Measurements from ENCODE around the gene ATF4.

ATF4 gene

GRCh38 chr22:39530116-39530515 is 9.8 kb downstream of the ATF4 start:
- DNase-seq, result no peak

- peak; percentile 35 to 67 for DNase-seq
Observed at GRCh38 chr22:39530692-39531331, 10.4 kb downstream of the ATF4 start.

- peak; percentile 100 for DNase-seq
Observed at GRCh38 chr22:39532215-39533073, 12.1 kb downstream of the ATF4 start, which contains the start of gene RPS19BP1. Gene RPS19BP1 (minus strand): TSS chr22:39532748. CDS start chr22:39532738, 10 bp downstream.

GRCh38 chr22:39534092-39534506 is 13.7 kb downstream of the ATF4 start:
- DNase-seq, result peak in 1 of 2 experiments; percentile 28

GRCh38 chr22:39534591-39535356 is 14.4 kb downstream of the ATF4 start:
- peak; percentile 42 to 79 for DNase-seq

- DNase-seq, result no peak
Observed at GRCh38 chr22:39535357-39535725, 15.0 kb downstream of the ATF4 start.

- no peak for DNase-seq
Observed at GRCh38 chr22:39535831-39536449, 15.6 kb downstream of the ATF4 start.

GRCh38 chr22:39536711-39537110 is 16.3 kb downstream of the ATF4 start:
- DNase-seq, result no peak

GRCh38 chr22:39537975-39538374 is 17.6 kb downstream of the ATF4 start:
- no peak for DNase-seq

GRCh38 chr22:39543095-39543494 is 22.7 kb downstream of the ATF4 start:
- peak; percentile 77 to 88 for DNase-seq

GRCh38 chr22:39545386-39546365 is 25.3 kb downstream of the ATF4 start:
- no peak for DNase-seq

- DNase-seq, result no peak
Observed at GRCh38 chr22:39546889-39547586, 26.7 kb downstream of the ATF4 start.

GRCh38 chr22:39547587-39547947 is 27.2 kb downstream of the ATF4 start:
- no peak for DNase-seq

- no peak for DNase-seq
Observed at GRCh38 chr22:39553429-39553828, 33.1 kb downstream of the ATF4 start.

GRCh38 chr22:39554151-39554550 is 33.8 kb downstream of the ATF4 start:
- no peak for DNase-seq

- peak in 1 of 2 experiments; percentile 55 for DNase-seq
Observed at GRCh38 chr22:39556970-39557841, 36.8 kb downstream of the ATF4 start.

- no peak for DNase-seq
Observed at GRCh38 chr22:39558254-39558727, 37.9 kb downstream of the ATF4 start.

GRCh38 chr22:39558950-39559349 is 38.6 kb downstream of the ATF4 start:
- DNase-seq, result no peak

GRCh38 chr22:39559456-39560105 is 39.2 kb downstream of the ATF4 start:
- no peak for DNase-seq
